Astrocyte (in vitro differentiated cells and primary cell): Measurements from ENCODE around the gene GM2A.

ENCODE experiments used
- EZH2 ChIP-seq: IDR thresholded peaks from 2 replicates; pipeline ENCODE4 v1.6.1; 2012; ENCODE audit warnings: mild to moderate bottlenecking, low read length, inconsistent platforms; ENCODE audit not compliant: insufficient read depth
- TF ChIP-seq, protein P1 (sequence below): IDR thresholded peaks from 2 replicates; pipeline ENCODE4 v1.5.1; 2011; ENCODE audit warnings: low read depth, mild to moderate bottlenecking, inconsistent platforms, low read length, moderate library complexity; ENCODE audit not compliant: insufficient read depth

DNA sequence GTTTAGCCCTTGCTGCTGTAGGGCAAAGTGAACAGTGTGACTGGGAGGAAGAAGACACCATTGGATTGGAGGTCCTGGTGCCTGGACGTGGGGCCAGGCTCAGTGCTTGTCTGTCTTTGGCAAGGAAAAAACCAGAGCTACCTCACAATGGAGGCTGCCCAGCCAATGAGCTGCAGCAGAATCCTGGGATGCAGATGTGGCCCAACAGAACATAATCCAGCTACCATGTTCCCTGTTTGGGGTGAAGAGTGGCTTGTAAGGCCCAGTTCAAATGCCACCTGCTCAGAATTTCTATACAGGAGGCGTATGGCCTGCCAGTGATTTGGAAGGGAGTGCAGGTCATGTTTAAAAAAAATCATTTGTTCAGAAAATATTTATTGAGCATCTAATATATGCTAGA is 50.7 kb downstream of the GM2A start, which contains the start of gene SLC36A3:
- TF ChIP-seq, protein P1, sequence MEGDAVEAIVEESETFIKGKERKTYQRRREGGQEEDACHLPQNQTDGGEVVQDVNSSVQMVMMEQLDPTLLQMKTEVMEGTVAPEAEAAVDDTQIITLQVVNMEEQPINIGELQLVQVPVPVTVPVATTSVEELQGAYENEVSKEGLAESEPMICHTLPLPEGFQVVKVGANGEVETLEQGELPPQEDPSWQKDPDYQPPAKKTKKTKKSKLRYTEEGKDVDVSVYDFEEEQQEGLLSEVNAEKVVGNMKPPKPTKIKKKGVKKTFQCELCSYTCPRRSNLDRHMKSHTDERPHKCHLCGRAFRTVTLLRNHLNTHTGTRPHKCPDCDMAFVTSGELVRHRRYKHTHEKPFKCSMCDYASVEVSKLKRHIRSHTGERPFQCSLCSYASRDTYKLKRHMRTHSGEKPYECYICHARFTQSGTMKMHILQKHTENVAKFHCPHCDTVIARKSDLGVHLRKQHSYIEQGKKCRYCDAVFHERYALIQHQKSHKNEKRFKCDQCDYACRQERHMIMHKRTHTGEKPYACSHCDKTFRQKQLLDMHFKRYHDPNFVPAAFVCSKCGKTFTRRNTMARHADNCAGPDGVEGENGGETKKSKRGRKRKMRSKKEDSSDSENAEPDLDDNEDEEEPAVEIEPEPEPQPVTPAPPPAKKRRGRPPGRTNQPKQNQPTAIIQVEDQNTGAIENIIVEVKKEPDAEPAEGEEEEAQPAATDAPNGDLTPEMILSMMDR, result no peak
- no peak for TF ChIP-seq EZH2
